Hepatocyte (in vitro differentiated cells): ENCODE measurements around the gene OPCML. TPM values are rescaled to one million over a fixed set of nuclear protein-coding genes. Genes with fewer than 3 reads are reported as not detected.

Experiments
- DNase-seq: peaks from one replicate; pipeline ENCODE4 v3.0.0-alpha.2; 2016; ENCODE audit warnings: low spot score
- H2AFZ ChIP-seq: fragments of 200-600 bp; sonication (generic); 2 replicates; pipeline ENCODE4 v1.6.0; 2016; ENCODE audit warnings: antibody characterized with exemption, mild to moderate bottlenecking
- H3K27ac ChIP-seq: fragments of 200-600 bp; sonication (generic); 2 replicates; pipeline ENCODE4 v1.5.1; 2016; ENCODE audit warnings: mild to moderate bottlenecking
- H3K27me3 ChIP-seq: fragments of 200-600 bp; sonication (generic); 2 replicates; pipeline ENCODE4 v1.6.1; 2016
- H3K36me3 ChIP-seq: fragments of 200-600 bp; sonication (generic); replicated peaks from 2 replicates; pipeline ENCODE4 v1.5.1; 2016; ENCODE audit warnings: low read depth; ENCODE audit not compliant: insufficient read depth
- H3K4me1 ChIP-seq: fragments of 200-600 bp; sonication (generic); 2 replicates; pipeline ENCODE4 v1.5.1; 2016; ENCODE audit warnings: mild to moderate bottlenecking, moderate library complexity; ENCODE audit not compliant: insufficient read depth
- H3K4me2 ChIP-seq: fragments of 200-600 bp; sonication (generic); 2 replicates; pipeline ENCODE4 v1.6.0; 2016
- H3K4me3 ChIP-seq: fragments of 200-600 bp; sonication (generic); 2 replicates; pipeline ENCODE4 v1.5.1; 2016; ENCODE audit warnings: mild to moderate bottlenecking
- H3K79me2 ChIP-seq: fragments of 200-600 bp; sonication (generic); 2 replicates; pipeline ENCODE4 v1.6.0; 2017; ENCODE audit warnings: mild to moderate bottlenecking
- H3K9me2 ChIP-seq: fragments of 200-600 bp; sonication (generic); replicated peaks from 2 replicates; pipeline ENCODE4 v1.6.0; 2017; ENCODE audit warnings: mild to moderate bottlenecking; ENCODE audit not compliant: insufficient read depth
- H3K9me3 ChIP-seq: fragments of 200-600 bp; sonication (generic); 2 replicates; pipeline ENCODE4 v1.5.1; 2016; ENCODE audit warnings: low read depth, mild to moderate bottlenecking
- H4K20me1 ChIP-seq: fragments of 200-600 bp; sonication (generic); 2 replicates; pipeline ENCODE4 v1.6.0; 2016; ENCODE audit warnings: mild to moderate bottlenecking; ENCODE audit not compliant: insufficient read depth, poor library complexity, severe bottlenecking
- EZH2 ChIP-seq: fragments of 200-600 bp; sonication (generic); IDR thresholded peaks from 2 replicates; pipeline ENCODE4 v1.6.1; 2016; ENCODE audit warnings: antibody characterized with exemption, mild to moderate bottlenecking, borderline replicate concordance
- EZH2phosphoT487 ChIP-seq: fragments of 200-600 bp; sonication (generic); IDR thresholded peaks from one replicate; pipeline ENCODE4 v1.6.1; 2018; ENCODE audit warnings: antibody characterized with exemption, mild to moderate bottlenecking, low read depth, moderate library complexity; ENCODE audit not compliant: unreplicated experiment, severe bottlenecking
- WGBS: methylation state at CpG from one replicate; pipeline ENCODE4 v1.1.6; 2016; ENCODE audit warnings: low lambda C conversion rate; ENCODE audit errors: missing lambda C conversion rate; 5-methylcytosine and 5-hydroxymethylcytosine counted together
- polyA plus RNA-seq: library from polyadenylated mRNA; unstranded; fragments of >200 nt; fragmentation: Nextera tagmentation; extraction: Ambion mirVana; gene quantifications from 2 replicates; pipeline ENCODE4 v1.2.1, GENCODE V29; 2016
- total RNA-seq: library from RNA; depleted of rRNA; stranded (reverse); fragments of >200 nt; gene quantifications from 2 replicates; pipeline ENCODE4 v1.2.3, GENCODE V29; 2014
- TF ChIP-seq, protein P1 (sequence below): fragments of 200-600 bp; sonication (generic); IDR thresholded peaks from 2 replicates; pipeline ENCODE4 v1.5.1; 2016; ENCODE audit warnings: antibody characterized with exemption, mild to moderate bottlenecking; ENCODE audit not compliant: poor library complexity

The OPCML gene
- total and polyA plus RNA-seq, 2 experiments from 2014 or later = 0.37 to 0.98 TPM

DNA sequence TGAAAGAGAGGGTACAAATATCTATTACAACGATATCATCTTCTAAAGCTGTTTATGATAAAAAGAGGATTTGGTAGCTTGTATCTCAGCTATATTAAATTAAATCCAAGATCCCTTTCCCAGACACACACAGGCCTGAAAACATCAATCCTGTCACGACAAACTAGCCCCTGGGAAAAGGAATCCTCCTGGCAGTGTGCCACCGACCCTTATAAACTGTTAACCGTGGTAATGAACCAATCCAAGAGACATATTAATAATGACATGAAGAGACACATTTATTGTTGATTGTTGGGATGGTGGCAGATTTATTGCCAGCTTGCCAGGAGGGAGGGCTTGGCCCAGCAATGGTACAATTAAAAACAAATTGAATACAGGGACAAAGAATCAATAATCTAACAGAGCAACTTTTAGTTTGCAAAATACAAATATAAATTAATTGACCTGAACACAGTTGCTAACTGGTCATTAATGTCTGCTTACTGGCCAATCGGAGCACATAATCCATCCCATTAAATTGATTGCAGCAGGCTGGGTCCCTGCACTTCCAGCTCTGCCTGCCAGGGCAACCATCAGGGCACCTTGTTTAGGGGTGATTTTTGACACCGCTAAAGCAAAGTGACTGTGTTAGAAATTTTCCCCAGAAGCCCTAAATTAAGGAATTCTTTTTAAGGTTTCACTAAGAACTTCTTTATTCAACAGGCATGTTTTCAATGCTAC lies 887.6 kb downstream of the OPCML start:
- no peak for DNase-seq
- WGBS = 69% methylated on average over 6 of the region's 6 CpGs
- no peaks in the 10 kb centered on the region for H4K20me1 ChIP-seq

DNA sequence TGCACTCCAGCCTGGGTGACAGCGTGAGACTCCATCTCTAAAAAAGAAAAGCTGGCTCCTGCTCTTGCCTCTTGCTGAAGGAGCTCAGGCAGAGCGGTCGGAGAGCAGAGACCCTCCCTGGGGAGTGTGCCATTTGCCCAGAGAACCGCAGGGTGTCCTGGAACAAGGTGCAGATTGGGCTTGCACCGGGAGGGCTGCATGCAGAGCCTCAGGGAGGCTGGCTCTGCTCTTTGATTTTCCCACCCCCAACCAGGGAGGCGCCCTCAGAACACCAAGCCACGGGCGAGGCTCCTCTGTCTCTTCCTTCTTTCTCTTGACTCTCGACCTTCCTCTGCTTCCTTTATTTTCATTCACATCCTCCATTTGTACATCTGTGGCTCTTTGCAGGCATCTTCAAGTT lies 889.1 kb downstream of the OPCML start:
- no peaks in the 10 kb centered on the region for H3K9me2 ChIP-seq

More for the DNA sequence above, 887.6 kb downstream of the OPCML start:
- H3K4me1 ChIP-seq = no peaks in the 10 kb centered on the region
- no peak overlapping the region for H2AFZ ChIP-seq
- TF ChIP-seq, protein P1, sequence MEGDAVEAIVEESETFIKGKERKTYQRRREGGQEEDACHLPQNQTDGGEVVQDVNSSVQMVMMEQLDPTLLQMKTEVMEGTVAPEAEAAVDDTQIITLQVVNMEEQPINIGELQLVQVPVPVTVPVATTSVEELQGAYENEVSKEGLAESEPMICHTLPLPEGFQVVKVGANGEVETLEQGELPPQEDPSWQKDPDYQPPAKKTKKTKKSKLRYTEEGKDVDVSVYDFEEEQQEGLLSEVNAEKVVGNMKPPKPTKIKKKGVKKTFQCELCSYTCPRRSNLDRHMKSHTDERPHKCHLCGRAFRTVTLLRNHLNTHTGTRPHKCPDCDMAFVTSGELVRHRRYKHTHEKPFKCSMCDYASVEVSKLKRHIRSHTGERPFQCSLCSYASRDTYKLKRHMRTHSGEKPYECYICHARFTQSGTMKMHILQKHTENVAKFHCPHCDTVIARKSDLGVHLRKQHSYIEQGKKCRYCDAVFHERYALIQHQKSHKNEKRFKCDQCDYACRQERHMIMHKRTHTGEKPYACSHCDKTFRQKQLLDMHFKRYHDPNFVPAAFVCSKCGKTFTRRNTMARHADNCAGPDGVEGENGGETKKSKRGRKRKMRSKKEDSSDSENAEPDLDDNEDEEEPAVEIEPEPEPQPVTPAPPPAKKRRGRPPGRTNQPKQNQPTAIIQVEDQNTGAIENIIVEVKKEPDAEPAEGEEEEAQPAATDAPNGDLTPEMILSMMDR = no peak
- TF ChIP-seq EZH2 (no peak), EZH2phosphoT487 (no peak)
- no peak overlapping the region for H3K4me3 ChIP-seq
- H3K4me2 ChIP-seq = no peak overlapping the region
- H3K79me2 ChIP-seq = no peaks in the 10 kb centered on the region
- H3K27ac ChIP-seq = no peak overlapping the region
- H3K27me3 ChIP-seq = peaks cover 3% of the 10 kb centered on the region
- no peaks in the 10 kb centered on the region for H3K9me3 ChIP-seq
- no peaks in the 10 kb centered on the region for H3K9me2 ChIP-seq
- no peaks in the 10 kb centered on the region for H3K36me3 ChIP-seq

DNA sequence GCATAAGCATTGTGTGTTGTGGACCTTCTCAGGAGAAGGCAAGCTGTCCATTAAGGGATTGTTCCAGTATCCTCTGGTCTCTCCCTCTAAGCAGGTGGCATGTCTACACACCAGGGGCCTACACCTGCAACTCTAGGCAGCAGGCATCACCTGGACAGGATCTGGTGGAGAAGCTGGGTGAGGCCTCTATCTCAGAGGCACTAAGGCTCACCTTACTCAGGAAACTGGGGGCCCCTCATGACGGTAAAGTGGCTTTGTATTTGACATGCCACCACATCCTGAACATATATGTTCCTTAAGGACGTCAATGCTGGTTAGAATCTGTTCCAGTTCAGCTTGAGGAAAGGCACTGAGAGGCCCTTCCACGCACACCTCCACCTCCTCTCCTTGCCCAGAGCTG lies 891.3 kb downstream of the OPCML start:
- no peaks in the 10 kb centered on the region for H3K9me2 ChIP-seq
- H3K4me2 ChIP-seq = no peak overlapping the region
- H3K36me3 ChIP-seq = no peaks in the 10 kb centered on the region
- 87% methylated on average over 3 of the region's 3 CpGs for WGBS
- no peaks in the 10 kb centered on the region for H3K79me2 ChIP-seq
- no peak overlapping the region for H3K4me3 ChIP-seq
- H3K9me3 ChIP-seq = no peaks in the 10 kb centered on the region
- H3K4me1 ChIP-seq = no peaks in the 10 kb centered on the region
- no peaks in the 10 kb centered on the region for H4K20me1 ChIP-seq
- DNase-seq = no peak
- H2AFZ ChIP-seq = no peak overlapping the region
- no peak overlapping the region for H3K27ac ChIP-seq
- TF ChIP-seq, protein P1 = no peak
- TF ChIP-seq EZH2phosphoT487 (no peak), EZH2 (no peak)
- peaks cover 3% of the 10 kb centered on the region for H3K27me3 ChIP-seq

More for the DNA sequence above, 889.1 kb downstream of the OPCML start:
- WGBS = 76% methylated on average over 9 of the region's 9 CpGs
- Histone ChIP-seq H4K20me1 (no peaks in the 10 kb centered on the region), H3K4me3 (no peak overlapping the region), H3K27ac (no peak overlapping the region), H3K9me3 (no peaks in the 10 kb centered on the region), H2AFZ (no peak overlapping the region), H3K79me2 (no peaks in the 10 kb centered on the region), H3K36me3 (no peaks in the 10 kb centered on the region), H3K4me2 (no peak overlapping the region), H3K27me3 (peaks cover 3% of the 10 kb centered on the region), H3K4me1 (no peaks in the 10 kb centered on the region)
- TF ChIP-seq EZH2 (no peak), EZH2phosphoT487 (no peak)
- TF ChIP-seq, protein P1 = no peak
- DNase-seq = no peak
